K562 (cell line): ENCODE results near the gene CFAP251. TPM values are rescaled to one million over a fixed set of nuclear protein-coding genes. Genes with fewer than 3 reads are reported as not detected.

ENCODE experiments used
- ATAC-seq: fragments of 200-7000 bp; cut with Tn5 transposase; 3 replicates; pipeline ENCODE4 v1.9.1; 2020; ENCODE audit warnings: moderate library complexity
- BruUV-seq: library from RNA; stranded (reverse); fragments of 400-500 nt; replicated peaks from 2 replicates; lab custom pipeline; 2021; lab: Mats Ljungman, UMichigan
- CTCF ChIA-PET: fragments of 300-600 bp; formaldehyde crosslinking; extraction: SDS; loops from one replicate; lab custom pipeline; 2021; ENCODE audit warnings: low intra/inter-chr PET ratio; lab: Yijun Ruan, JAX
- POLR2A ChIA-PET: fragments of 300-600, 350-650 bp; sonication (Branson Sonifier 250); formaldehyde crosslinking; extraction: SDS; loops from one replicate; lab custom pipeline; 2021; ENCODE audit warnings: antibody characterized with exemption, inconsistent platforms; lab: Yijun Ruan, JAX
- DNase-seq, 4 experiments: peaks; one replicate each; pipeline versions ENCODE4 v3.0.0 to v3.0.0-alpha.2; 2011 to 2018; ENCODE audit warnings: low spot score in 3 of 4, mixed read lengths in 3 of 4; ENCODE audit errors: extremely low read depth in 1 of 4
- FAIRE-seq: peaks from 2 replicates; lab custom pipeline; 2011; peaks lifted over from hg19 to GRCh38; lab: Jason Lieb, UNC
- H2AFZ ChIP-seq: 2 replicates; pipeline ENCODE4 v1.6.0; 2011; ENCODE audit warnings: low read depth, low read length, control low read depth, inconsistent platforms
- H3K27ac ChIP-seq: fragments of 200-600 bp; 3 replicates; pipeline ENCODE4 v1.8.0; 2011; ENCODE audit warnings: low read depth, mild to moderate bottlenecking, control low read depth, inconsistent platforms, low read length, moderate library complexity, mixed read lengths; ENCODE audit errors: extremely low read depth
- H3K27me3 ChIP-seq, 2 experiments: fragments of 300-600 bp in 1 of 2; 2 replicates in 1 of 2; 3 replicates in 1 of 2; pipeline versions ENCODE4 v1.6.0 to v1.8.0; 2011; ENCODE audit warnings: inconsistent platforms in 2 of 2, low read length in 2 of 2, mild to moderate bottlenecking in 1 of 2, mixed read lengths in 1 of 2, moderate library complexity in 1 of 2; ENCODE audit not compliant: control insufficient read depth in 2 of 2, insufficient read depth in 2 of 2
- H3K36me3 ChIP-seq: fragments of 300-600 bp; 3 replicates; pipeline ENCODE4 v1.8.0; 2011; ENCODE audit warnings: mild to moderate bottlenecking, low read length, inconsistent platforms; ENCODE audit not compliant: control insufficient read depth, insufficient read depth
- H3K4me1 ChIP-seq, 2 experiments: fragments of 200-600 bp in 1 of 2; replicated peaks in 1 of 2; 2 replicates in 1 of 2; 3 replicates in 1 of 2; pipeline versions ENCODE4 v1.5.1 to v1.8.0; 2011; ENCODE audit warnings: inconsistent platforms in 2 of 2, low read length in 2 of 2, mild to moderate bottlenecking in 1 of 2, mixed read lengths in 1 of 2, moderate library complexity in 1 of 2; ENCODE audit not compliant: control insufficient read depth in 2 of 2, insufficient read depth in 2 of 2
- H3K4me2 ChIP-seq: 2 replicates; pipeline ENCODE4 v1.6.1; 2011; ENCODE audit warnings: low read length, control low read depth, inconsistent platforms, mixed read lengths; ENCODE audit not compliant: insufficient read depth
- H3K4me3 ChIP-seq: fragments of 200-600 bp; sonication (generic), shearing (Covaris generic); 2 replicates; pipeline ENCODE4 v1.5.1; 2016; ENCODE audit warnings: control low read depth, inconsistent platforms
- H3K79me2 ChIP-seq: fragments of 200-600 bp; 3 replicates; pipeline ENCODE4 v1.8.0; 2011; ENCODE audit warnings: low read length, inconsistent platforms; ENCODE audit not compliant: control insufficient read depth, insufficient read depth
- H3K9ac ChIP-seq, 2 experiments: 2 replicates each; pipeline versions ENCODE4 v1.6.0 to v1.6.1; 2011; ENCODE audit warnings: low read depth in 2 of 2, low read length in 2 of 2, control low read depth in 1 of 2, inconsistent platforms in 1 of 2, mild to moderate bottlenecking in 1 of 2, mixed read lengths in 1 of 2; ENCODE audit not compliant: insufficient read depth in 1 of 2
- H3K9me1 ChIP-seq: one replicate; pipeline ENCODE4 v1.6.0; 2011; ENCODE audit warnings: inconsistent platforms, mild to moderate bottlenecking, low read length, moderate library complexity; ENCODE audit not compliant: control insufficient read depth, insufficient read depth
- H3K9me3 ChIP-seq: replicated peaks from 2 replicates; pipeline ENCODE4 v1.5.1; 2011; ENCODE audit warnings: low read depth, low read length, inconsistent platforms; ENCODE audit not compliant: control insufficient read depth, insufficient read depth
- H4K20me1 ChIP-seq: replicated peaks from 2 replicates; pipeline ENCODE4 v1.6.1; 2011; ENCODE audit warnings: low read length, inconsistent platforms, mixed read lengths; ENCODE audit not compliant: control insufficient read depth, insufficient read depth
- CBFB ChIP-seq: sonication (generic); formaldehyde crosslinking; IDR thresholded peaks from 2 replicates; pipeline ENCODE4 v1.4.0; 2020; ENCODE audit warnings: mild to moderate bottlenecking, missing genetic modification reagents
- CREB1 ChIP-seq, 2 experiments: sonication (generic) in 1 of 2; formaldehyde crosslinking in 1 of 2; IDR thresholded peaks; 2 replicates each; pipeline versions ENCODE4 v1.6.1 to v1.8.0; 2012 to 2022; ENCODE audit warnings: inconsistent platforms in 1 of 2, mild to moderate bottlenecking in 1 of 2, missing genetic modification reagents in 1 of 2, moderate library complexity in 1 of 2
- CSDE1 ChIP-seq, 2 experiments: fragments of 450-650 bp; IDR thresholded peaks; 2 replicates each; pipeline ENCODE4 v1.6.1; 2016; ENCODE audit warnings: mild to moderate bottlenecking in 1 of 2
- CTBP1 ChIP-seq: fragments of 450-650 bp; IDR thresholded peaks from 2 replicates; pipeline ENCODE4 v1.6.1; 2016; ENCODE audit warnings: borderline replicate concordance
- CXXC5 ChIP-seq: fragments of 250-450 bp; sonication (Bioruptor Pico); IDR thresholded peaks from 2 replicates; pipeline ENCODE4 v1.8.0; 2022; ENCODE audit warnings: inconsistent platforms, mild to moderate bottlenecking, moderate library complexity
- DACH1 ChIP-seq: fragments of 450-650 bp; IDR thresholded peaks from 2 replicates; pipeline ENCODE4 v1.6.1; 2018; ENCODE audit not compliant: partially characterized antibody
- EGR1 ChIP-seq: fragments of 450-650 bp; conservative IDR thresholded peaks from 2 replicates; pipeline ENCODE4 v1.6.1; 2017; ENCODE audit warnings: mild to moderate bottlenecking
- ETS1 ChIP-seq: conservative IDR thresholded peaks from 2 replicates; pipeline ENCODE4 v1.6.1; 2011; ENCODE audit warnings: low read depth, mild to moderate bottlenecking, low read length; ENCODE audit not compliant: control insufficient read depth
- ETV6 ChIP-seq, 3 experiments: fragments of 150-350 bp in 1 of 3; sonication (generic) in 1 of 3; formaldehyde crosslinking in 1 of 3; IDR thresholded peaks; 2 replicates each; pipeline versions ENCODE4 v1.6.1 to v1.8.0; 2014 to 2022; ENCODE audit warnings: borderline replicate concordance in 2 of 3, low read depth in 2 of 3, antibody characterized with exemption in 1 of 3, low read length in 1 of 3, mild to moderate bottlenecking in 1 of 3, missing genetic modification reagents in 1 of 3
- HIVEP1 ChIP-seq: fragments of 250-450 bp; sonication (Bioruptor Pico); IDR thresholded peaks from 2 replicates; pipeline ENCODE4 v1.4.0; 2020; ENCODE audit warnings: mild to moderate bottlenecking
- MEIS2 ChIP-seq: fragments of 450-650 bp; IDR thresholded peaks from 2 replicates; pipeline ENCODE4 v1.6.1; 2014; ENCODE audit warnings: mild to moderate bottlenecking; ENCODE audit not compliant: partially characterized antibody
- NFYB ChIP-seq: IDR thresholded peaks from 2 replicates; pipeline ENCODE4 v1.6.1; 2011; ENCODE audit warnings: mild to moderate bottlenecking, moderate library complexity; ENCODE audit not compliant: insufficient read length; ENCODE audit errors: extremely low read depth
- PHF20 ChIP-seq: fragments of 450-650 bp; IDR thresholded peaks from 2 replicates; pipeline ENCODE4 v1.6.1; 2018; ENCODE audit not compliant: partially characterized antibody
- POLR3A ChIP-seq: IDR thresholded peaks from 2 replicates; pipeline ENCODE4 v1.6.1; 2011; ENCODE audit warnings: borderline replicate concordance, mild to moderate bottlenecking, moderate library complexity; ENCODE audit not compliant: insufficient read length, insufficient read depth; ENCODE audit errors: extremely low read depth
- RBM25 ChIP-seq: fragments of 200-400 bp; formaldehyde crosslinking; IDR thresholded peaks from 2 replicates; pipeline ENCODE4 v1.6.1; 2018; ENCODE audit warnings: low read length, low read depth, moderate library complexity; ENCODE audit not compliant: severe bottlenecking
- SMC3 ChIP-seq: conservative IDR thresholded peaks from 2 replicates; pipeline ENCODE4 v1.6.1; 2011; ENCODE audit warnings: low read depth, low read length, improper control_type of control experiment; ENCODE audit not compliant: insufficient read depth
- TCFL5 ChIP-seq: fragments of 250-450 bp; sonication (Bioruptor Pico); conservative IDR thresholded peaks from 2 replicates; pipeline ENCODE4 v1.6.1; 2021; ENCODE audit warnings: mild to moderate bottlenecking, moderate library complexity, matching md5 sums
- ZKSCAN8 ChIP-seq: fragments of 200-800 bp; sonication (Bioruptor generic); IDR thresholded peaks from 2 replicates; pipeline ENCODE4 v1.6.1; 2016; ENCODE audit warnings: missing genetic modification characterization, missing compliant biosample characterization
- ZNF384 ChIP-seq: IDR thresholded peaks from 2 replicates; pipeline ENCODE4 v1.6.1; 2012; ENCODE audit warnings: low read depth, low read length, improper control_type of control experiment
- ZNF707 ChIP-seq: fragments of 250-450 bp; sonication (Bioruptor Pico); conservative IDR thresholded peaks from 2 replicates; pipeline ENCODE4 v1.8.0; 2022; ENCODE audit warnings: inconsistent platforms, mild to moderate bottlenecking, moderate library complexity
- WGBS: fragments of 100-300 bp; shearing (Covaris generic); methylation state at CpG from one replicate; pipeline ENCODE4 v1.1.6; 2016; ENCODE audit warnings: low coverage, mixed read lengths; ENCODE audit not compliant: insufficient coverage; ENCODE audit errors: missing lambda C conversion rate; 5-methylcytosine and 5-hydroxymethylcytosine counted together
- in situ Hi-C: fragments of 300-500 bp; cut with MboI; formaldehyde crosslinking; loops from 4 replicates; pipeline ENCODE4 v1.15.0; 2018; ENCODE audit warnings: inconsistent platforms, mixed read lengths
- intact Hi-C: fragments of 100-400 bp; cut with micrococcal nuclease; formaldehyde crosslinking; loops from 2 replicates; pipeline ENCODE4 v1.14.2; 2022
- polyA plus RNA-seq, 8 experiments: library from polyadenylated mRNA; depleted of rRNA in 4 of 8; stranded (reverse) in 5 of 8; unstranded in 3 of 8; fragments of >200 nt; fragmentation: Nextera tagmentation in 2 of 8; fragmentation: Illumina TruSeq in 1 of 8; extraction: Ambion mirVana in 2 of 8; extraction: Trizol in 1 of 8; gene quantifications; 2 replicates each; pipeline versions ENCODE4 v1.2.1 to v1.2.3, GENCODE V29; 2011 to 2014; ENCODE audit warnings: inconsistent platforms in 1 of 8, missing spikeins in 1 of 8
- total RNA-seq, 7 experiments: library from RNA; depleted of rRNA in 6 of 7; stranded (reverse); fragments of >200 nt in 6 of 7; fragmentation: Illumina TruSeq in 2 of 7; extraction: Trizol in 2 of 7; gene quantifications; 2 replicates each; pipeline versions ENCODE4 v1.2.1 to v1.2.3, GENCODE V29; 2011 to 2021; ENCODE audit warnings: low replicate concordance in 1 of 7
- TF ChIP-seq, protein P1 (sequence below): sonication (generic); formaldehyde crosslinking; IDR thresholded peaks from 2 replicates; pipeline ENCODE4 v1.9.0; 2022; ENCODE audit warnings: mild to moderate bottlenecking, missing genetic modification reagents

CFAP251 gene
- total and polyA plus RNA-seq, 9 of the 15 experiments (the other 6 are each of a cell fraction or from before 2014, with no cell fraction given): 16.6 to 31.0 (median 19.1) TPM

DNA sequence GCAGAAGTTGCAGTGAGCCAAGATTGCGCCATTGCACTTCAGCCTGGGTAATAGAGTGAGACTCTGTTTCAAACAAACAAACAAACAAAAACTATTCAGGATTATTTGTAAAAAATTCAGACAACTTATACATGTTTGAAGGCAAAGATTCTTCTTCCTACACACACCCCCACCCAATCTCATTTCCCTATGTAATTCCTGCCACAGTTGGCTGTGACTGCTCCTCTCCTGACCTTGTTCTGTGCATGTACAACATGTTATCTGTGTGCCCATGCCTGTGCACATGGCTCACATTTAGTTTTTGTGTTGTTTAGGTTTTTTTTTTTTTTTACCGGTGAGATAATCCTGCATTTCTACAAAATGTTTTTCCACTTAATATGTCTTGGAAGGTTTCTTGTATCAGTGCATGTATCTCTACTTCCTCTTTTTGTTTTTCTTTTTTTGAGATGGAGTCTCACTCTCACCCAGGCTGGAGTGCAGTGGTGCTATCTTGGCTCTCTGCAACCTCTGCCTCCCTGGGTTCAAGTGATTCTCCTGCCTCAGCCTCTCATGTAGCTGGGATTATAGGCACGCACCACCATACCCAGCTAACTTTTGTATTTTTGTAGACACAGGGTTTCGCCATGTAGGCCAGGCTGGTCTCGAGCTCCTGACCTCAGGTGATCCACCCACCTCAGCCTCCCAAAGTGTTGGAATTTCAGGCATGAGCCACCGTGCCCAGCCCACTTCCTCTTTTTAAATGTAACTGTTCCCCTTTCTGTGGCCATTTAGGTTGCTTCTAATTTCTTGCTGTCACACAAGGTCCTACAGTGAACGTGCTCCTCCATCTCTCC, 8.7 kb downstream of the CFAP251 start:
- 24% methylated on average over 7 of the region's 7 CpGs for WGBS
- peak overlapping the region; percentile 80 for H2AFZ ChIP-seq
- H3K9me3 ChIP-seq: no peaks in the 10 kb centered on the region
- POLR2A ChIA-PET: interaction anchor here (0.6 to 1.2 kb wide), 5 partner anchors 10 to 257 kb away, joined by 3 to 4 read pairs (median 3); no protein-coding TSS in a partner anchor
- H3K4me1 ChIP-seq: peaks cover 12 to 15% of the 10 kb centered on the region in 2 experiments
- BruUV-seq: no TSS peak
- ATAC-seq (peak; percentile 68), FAIRE-seq (no peak), DNase-seq (peak in 1 of 4 experiments; percentile 21)
- H3K36me3 ChIP-seq: peaks cover 6% of the 10 kb centered on the region; the same call in 1 of the 3 replicates
- H3K4me3 ChIP-seq: no peak overlapping the region
- intact Hi-C loops: no loop called here
- in situ Hi-C loops: no loop called here
- H3K9ac ChIP-seq: peak overlapping the region in 1 of 2 experiments; percentile 4; a peak in 1 of 4 replicates
- no peaks in the 10 kb centered on the region for H3K9me1 ChIP-seq
- peak overlapping the region; percentile 23; the same call in 1 of the 2 replicates for H3K4me2 ChIP-seq
- H3K79me2 ChIP-seq: no peaks in the 10 kb centered on the region
- H4K20me1 ChIP-seq: no peaks in the 10 kb centered on the region
- CTCF ChIA-PET: no interaction called here
- H3K27ac ChIP-seq: peak overlapping the region; percentile 41; the same call in 2 of the 3 replicates
- H3K27me3 ChIP-seq: no peaks in the 10 kb centered on the region
- TF ChIP-seq, protein P1, sequence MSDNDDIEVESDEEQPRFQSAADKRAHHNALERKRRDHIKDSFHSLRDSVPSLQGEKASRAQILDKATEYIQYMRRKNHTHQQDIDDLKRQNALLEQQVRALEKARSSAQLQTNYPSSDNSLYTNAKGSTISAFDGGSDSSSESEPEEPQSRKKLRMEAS (CRISPR knock-in tag): 0 out of 2 replicates have a peak, but pooled peaks have one; percentile 11
- no peak for TF ChIP-seq CREB1 (IDR thresholded peaks at IDR 0.05)
- TF ChIP-seq CREB1 (CRISPR knock-in tag; IDR thresholded peaks at IDR 0.05): no peak
- TF ChIP-seq RBM25: no peak
- no peak for TF ChIP-seq NFYB
- no peak for TF ChIP-seq ZNF707
- no peak for TF ChIP-seq ZKSCAN8 (CRISPR knock-in tag)
- TF ChIP-seq CTBP1: peak; percentile 90
- no peak for TF ChIP-seq DACH1
- no peak for TF ChIP-seq PHF20
- no peak for TF ChIP-seq CXXC5 (CRISPR knock-in tag)
- no peak for TF ChIP-seq CSDE1 (IDR thresholded peaks at IDR 0.05)
- peak; percentile 48 to 85; a peak in 3 of 4 replicates for TF ChIP-seq ETV6 (IDR thresholded peaks at IDR 0.05; ENCODE audit: borderline replicate concordance in 1 of 2, low read depth in 2 of 2, low read length in 1 of 2)
- TF ChIP-seq ETV6 (CRISPR knock-in tag; IDR thresholded peaks at IDR 0.05; ENCODE audit: borderline replicate concordance): no peak
- TF ChIP-seq MEIS2: no peak
- TF ChIP-seq ZNF384: 0 out of 2 replicates have a peak, but pooled peaks have one; percentile 45
- TF ChIP-seq SMC3: no peak
- no peak for TF ChIP-seq CBFB (CRISPR knock-in tag)
- TF ChIP-seq POLR3A: no peak
- TF ChIP-seq HIVEP1 (CRISPR knock-in tag): no peak
- no peak for TF ChIP-seq TCFL5 (CRISPR knock-in tag)
- no peak for TF ChIP-seq ETS1
- no peak for TF ChIP-seq EGR1
